Right atrium auricular region (tissue), 2 donors: ENCODE results near the gene TIAM1. TPM values are rescaled to one million over a fixed set of nuclear protein-coding genes. Genes with fewer than 3 reads are reported as not detected.

Source experiments
- DNase-seq: peaks from one replicate; pipeline ENCODE4 v3.0.0-alpha.2; 2019; ENCODE audit warnings: low spot score
- H3K27ac ChIP-seq, 2 donors: fragments of 200-600 bp; sonication (generic); 1 replicate in 1 of 2; 2 replicates in 1 of 2; pipeline ENCODE4 v1.5.1; 2016 to 2019
- H3K27me3 ChIP-seq, 2 donors: fragments of 200-600 bp; sonication (generic); one replicate each; pipeline versions ENCODE4 v1.5.1 to v1.6.0; 2017 to 2019
- H3K36me3 ChIP-seq: fragments of 200-600 bp; sonication (generic); one replicate; pipeline ENCODE4 v1.5.1; 2016
- H3K4me1 ChIP-seq, 2 donors: fragments of 200-600 bp; sonication (generic); one replicate each; pipeline versions ENCODE4 v1.5.1 to v1.6.0; 2017 to 2019
- H3K4me3 ChIP-seq, 2 donors: fragments of 200-600 bp; sonication (generic); 1 replicate in 1 of 2; 2 replicates in 1 of 2; pipeline ENCODE4 v1.5.1; 2017 to 2019; ENCODE audit warnings: mild to moderate bottlenecking in 1 of 2, moderate library complexity in 1 of 2
- H3K9me3 ChIP-seq, 2 donors: fragments of 200-600 bp; sonication (generic); one replicate each; pipeline ENCODE4 v1.5.1; 2019
- CTCF ChIP-seq, 2 donors: fragments of 200-600 bp; sonication (generic); IDR thresholded peaks; one replicate each; pipeline ENCODE4 v1.5.1; 2019; ENCODE audit warnings: antibody characterized with exemption in 2 of 2
- total RNA-seq, 2 donors: library from RNA; depleted of rRNA; stranded (reverse); fragments of >200 nt; gene quantifications; one replicate each; pipeline ENCODE4 v1.1.0, GENCODE V29; 2016

TIAM1 gene
- total RNA-seq, 2 donors from 2014 or later = 2.5 to 4.1 TPM

GRCh38 chr21:31222142-31222541, 121.9 kb downstream of the TIAM1 start:
- Histone ChIP-seq H3K4me3 (no peak overlapping the region), H3K27me3 (no peaks in the 10 kb centered on the region), H3K4me1 (peaks cover 0 to 10% of the 10 kb centered on the region in 2 donors), H3K9me3 (no peaks in the 10 kb centered on the region), H3K27ac (no peak overlapping the region), H3K36me3 (no peaks in the 10 kb centered on the region)
- DNase-seq = no peak
- no peak for TF ChIP-seq CTCF (IDR thresholded peaks at IDR 0.05)

- peaks cover 0 to 10% of the 10 kb centered on the region in 2 donors for H3K4me1 ChIP-seq
- DNase-seq = no peak
- H3K27me3 ChIP-seq = no peaks in the 10 kb centered on the region
- TF ChIP-seq CTCF (IDR thresholded peaks at IDR 0.05) = no peak
- H3K27ac ChIP-seq = no peak overlapping the region
- no peaks in the 10 kb centered on the region for H3K36me3 ChIP-seq
- no peak overlapping the region for H3K4me3 ChIP-seq
- H3K9me3 ChIP-seq = no peaks in the 10 kb centered on the region
Measured at GRCh38 chr21:31221043-31221442, 123.0 kb downstream of the TIAM1 start.

- Histone ChIP-seq H3K4me1 (peaks cover 0 to 10% of the 10 kb centered on the region in 2 donors), H3K27ac (no peak overlapping the region)
- TF ChIP-seq CTCF (IDR thresholded peaks at IDR 0.05) = no peak
Measured at GRCh38 chr21:31220575-31220974, 123.5 kb downstream of the TIAM1 start.

GRCh38 chr21:31218830-31219608, 125.0 kb downstream of the TIAM1 start:
- TF ChIP-seq CTCF (IDR thresholded peaks at IDR 0.05) = no peak
- Histone ChIP-seq H3K27ac (peak overlapping the region in 1 of 2 donors; percentile 23), H3K4me3 (no peak overlapping the region), H3K4me1 (peaks cover 0 to 10% of the 10 kb centered on the region in 2 donors), H3K9me3 (no peaks in the 10 kb centered on the region), H3K27me3 (no peaks in the 10 kb centered on the region), H3K36me3 (no peaks in the 10 kb centered on the region)
- peak; percentile 78 for DNase-seq

More at GRCh38 chr21:31220575-31220974, 123.5 kb downstream of the TIAM1 start:
- no peak for DNase-seq
- no peaks in the 10 kb centered on the region for H3K27me3 ChIP-seq
- no peaks in the 10 kb centered on the region for H3K9me3 ChIP-seq
- no peak overlapping the region for H3K4me3 ChIP-seq
- no peaks in the 10 kb centered on the region for H3K36me3 ChIP-seq

- Histone ChIP-seq H3K36me3 (no peaks in the 10 kb centered on the region), H3K4me3 (no peak overlapping the region), H3K27me3 (no peaks in the 10 kb centered on the region), H3K27ac (no peak overlapping the region), H3K9me3 (no peaks in the 10 kb centered on the region), H3K4me1 (peaks cover 0 to 10% of the 10 kb centered on the region in 2 donors)
- DNase-seq = no peak
- TF ChIP-seq CTCF (IDR thresholded peaks at IDR 0.05) = no peak
Measured at GRCh38 chr21:31216206-31216605, 127.9 kb downstream of the TIAM1 start.
